Activated T-cell treated with anti-CD3 and anti-CD28 coated beads for 48 hours (primary cell): ENCODE data around the gene RXRG.

Source experiments
- DNase-seq: peaks from one replicate; pipeline ENCODE4 v3.0.0-alpha.2; 2020; ENCODE audit warnings: low read depth

RXRG gene

GRCh38 chr1:165409657-165410358 is 35.1 kb downstream of the RXRG start:
- no peak for DNase-seq

DNA sequence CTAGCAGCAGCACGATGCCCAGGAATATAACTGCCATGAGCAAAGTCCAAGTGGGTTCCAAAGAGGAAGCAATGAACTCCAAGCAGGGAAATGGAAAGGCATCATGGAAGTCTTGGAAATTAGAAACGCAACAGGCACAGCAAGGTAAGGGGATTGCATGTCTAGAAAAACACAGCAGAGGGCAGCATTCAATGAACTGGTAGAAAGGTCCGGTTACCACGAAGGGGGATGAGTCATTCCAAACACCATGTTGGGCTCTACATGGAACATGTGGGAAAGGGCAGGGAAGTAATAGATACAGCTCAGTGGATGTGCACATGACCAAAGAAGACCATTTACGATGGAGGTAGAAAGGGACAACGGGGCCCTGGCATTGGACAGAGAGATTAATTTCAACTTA is 36.4 kb downstream of the RXRG start:
- no peak for DNase-seq

GRCh38 chr1:165407398-165407797 is 37.5 kb downstream of the RXRG start:
- no peak for DNase-seq

DNA sequence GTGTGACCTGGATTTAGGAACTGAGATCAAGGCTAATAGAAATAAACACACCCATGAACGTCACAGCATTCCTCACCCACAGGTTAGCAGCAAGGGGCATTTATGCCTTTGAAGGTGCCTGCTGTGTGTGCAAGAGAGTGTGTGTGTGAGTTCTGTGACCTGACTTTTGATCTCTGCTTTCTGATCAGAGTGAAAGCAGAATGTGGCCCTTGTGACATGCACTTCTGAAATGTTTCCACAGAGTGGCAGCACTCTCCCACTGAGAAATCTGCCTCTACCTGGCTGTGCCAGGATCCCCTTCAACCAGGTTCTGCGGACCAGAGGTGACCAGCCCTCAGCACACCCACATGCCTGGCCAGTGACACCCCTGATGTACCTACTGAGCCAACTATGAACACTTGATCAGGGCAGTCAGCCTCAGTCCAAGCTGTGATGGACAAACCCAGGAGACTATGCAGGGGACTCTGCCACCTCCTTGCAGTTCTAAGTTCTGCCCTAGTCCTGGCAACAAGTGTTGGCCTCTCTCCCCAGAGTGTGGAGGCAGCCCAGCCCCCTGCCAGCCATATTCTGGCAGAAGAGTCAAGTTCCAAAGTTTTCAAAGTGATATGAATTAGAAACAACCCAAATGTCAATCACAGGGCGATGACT is 41.0 kb downstream of the RXRG start:
- no peak for DNase-seq

GRCh38 chr1:165402517-165403111 is 42.3 kb downstream of the RXRG start:
- no peak for DNase-seq

GRCh38 chr1:165397944-165398343 is 47.0 kb downstream of the RXRG start:
- no peak for DNase-seq

- DNase-seq: no peak
Measured at GRCh38 chr1:165395901-165396300, 49.0 kb downstream of the RXRG start.

GRCh38 chr1:165395478-165395877 is 49.4 kb downstream of the RXRG start:
- no peak for DNase-seq

GRCh38 chr1:165392634-165393571 is 52.0 kb downstream of the RXRG start:
- DNase-seq: peak; percentile 80

GRCh38 chr1:165389609-165390008 is 55.3 kb downstream of the RXRG start:
- no peak for DNase-seq

GRCh38 chr1:165387961-165388360 is 57.0 kb downstream of the RXRG start:
- no peak for DNase-seq

- no peak for DNase-seq
Measured at GRCh38 chr1:165387505-165387904, 57.4 kb downstream of the RXRG start.

- no peak for DNase-seq
Measured at GRCh38 chr1:165383599-165384405, 61.1 kb downstream of the RXRG start.

GRCh38 chr1:165383067-165383466 is 61.9 kb downstream of the RXRG start:
- no peak for DNase-seq

DNA sequence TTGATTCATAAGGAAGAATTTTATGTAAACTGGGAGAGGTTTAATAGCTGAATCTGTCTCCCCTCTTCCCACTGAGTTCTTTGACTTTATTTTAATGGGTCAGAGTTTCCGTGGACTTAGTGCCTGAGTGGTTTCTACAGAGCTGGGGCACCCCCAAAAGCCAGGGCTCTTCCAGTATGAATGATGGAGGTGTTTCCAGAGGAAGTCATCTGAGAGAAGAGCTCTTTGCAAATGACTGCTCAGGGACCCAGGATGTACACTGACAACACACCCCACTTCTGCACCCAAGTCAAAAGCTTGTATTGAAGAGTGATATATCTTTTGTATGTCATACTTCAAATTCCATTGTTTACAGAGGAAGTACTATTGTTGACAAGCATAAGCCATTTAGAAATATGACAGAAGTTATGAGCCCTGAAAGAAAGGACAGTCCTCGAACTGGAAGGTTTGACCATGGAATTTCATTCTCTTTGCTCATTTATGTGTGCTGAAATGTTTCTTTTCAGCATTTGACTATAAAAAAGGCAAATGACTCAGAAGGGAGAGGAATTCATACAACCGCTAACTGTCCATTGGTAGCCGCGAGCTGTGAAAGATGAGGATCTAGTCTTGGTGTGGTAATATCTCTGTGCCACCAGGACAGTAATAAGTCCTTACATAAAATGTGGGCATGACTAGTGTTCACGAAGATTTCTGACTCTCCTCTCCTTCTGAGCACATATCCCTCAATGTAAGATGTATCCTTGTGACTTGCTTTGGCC is 63.0 kb downstream of the RXRG start:
- DNase-seq: no peak

GRCh38 chr1:165376811-165377311 is 68.1 kb downstream of the RXRG start:
- DNase-seq: no peak

DNA sequence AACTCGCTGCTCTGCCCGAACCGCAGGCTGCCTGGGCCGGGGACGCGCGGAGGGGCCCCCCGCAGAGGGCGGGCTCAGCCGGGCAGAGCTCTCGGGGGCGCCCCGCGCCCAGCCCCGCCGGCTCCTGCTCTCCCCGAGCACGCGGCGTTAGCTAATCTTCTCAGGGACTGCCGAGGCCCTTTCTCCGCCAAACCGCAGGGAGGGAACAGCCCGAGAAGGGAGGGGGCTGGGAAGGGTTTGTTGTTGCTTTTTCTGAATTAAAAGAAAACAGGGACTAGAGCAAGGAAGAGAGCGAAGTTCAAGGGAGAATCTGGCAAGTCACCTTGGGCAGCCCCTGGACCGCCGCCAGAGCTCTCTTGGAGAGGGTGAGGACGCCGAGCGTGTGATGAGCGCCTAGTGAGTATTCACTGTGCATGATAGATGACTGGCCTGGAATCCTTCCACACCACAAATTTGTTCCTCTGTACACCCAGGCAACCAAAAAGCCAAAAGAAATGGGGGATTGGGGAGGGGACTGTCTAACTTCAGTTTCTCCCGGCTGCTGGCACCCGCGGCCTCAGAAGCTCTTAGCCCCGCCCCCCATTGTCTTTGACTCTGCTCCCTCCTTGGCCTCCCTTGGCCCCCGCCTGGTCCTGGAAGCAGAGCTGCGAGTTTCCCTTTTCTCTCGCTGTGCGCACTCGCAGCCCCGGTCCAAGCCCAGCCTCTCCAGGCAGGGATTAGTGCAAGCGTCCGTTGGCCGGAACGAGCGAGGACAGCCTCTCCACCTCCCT is 68.7 kb downstream of the RXRG start:
- peak; percentile 29 for DNase-seq

DNA sequence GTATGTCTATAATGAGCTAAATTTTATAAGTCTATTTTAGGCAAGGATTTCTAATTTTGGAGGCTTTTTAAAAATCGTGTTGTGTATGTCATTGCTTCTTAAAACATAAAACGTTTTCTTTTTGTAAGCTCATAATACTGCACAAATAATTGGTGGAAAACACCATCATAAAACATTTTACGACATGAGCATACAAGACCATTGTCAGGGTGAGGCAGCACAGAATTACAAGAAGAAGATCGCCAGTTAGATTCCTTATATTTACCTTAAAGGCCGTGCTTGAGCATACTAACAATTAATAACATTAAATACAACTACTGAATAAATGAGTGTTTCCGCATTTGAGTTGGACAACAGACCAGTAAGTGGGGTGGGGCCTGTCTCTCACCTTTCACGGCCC is 69.3 kb downstream of the RXRG start:
- DNase-seq: no peak

GRCh38 chr1:165371588-165372225 is 73.2 kb downstream of the RXRG start:
- DNase-seq: no peak
